ENCODE results near the gene FRMD5. TPM values are rescaled to one million over a fixed set of nuclear protein-coding genes. Genes with fewer than 3 reads are reported as not detected.

FRMD5 gene
- total RNA-seq, 1 experiment from 2014 or later: 3.9 TPM

- Histone ChIP-seq H2BK15ac (ENCODE audit: low read depth, low read length) (no peak overlapping the region), H4K8ac (replicated peaks; ENCODE audit: insufficient read length, low read depth, low read length) (no peak overlapping the region), H2BK120ac (ENCODE audit: low read depth, low read length, poor library complexity, severe bottlenecking) (no peak overlapping the region), H4K91ac (ENCODE audit: insufficient read length, low read depth, low read length) (no peak overlapping the region), H3T11ph (ENCODE audit: low read length) (no peak overlapping the region), H3K4me1 (ENCODE audit: insufficient read depth, low read length) (no peaks in the 10 kb centered on the region; the same call in 1 of the 2 replicates), H2BK5ac (ENCODE audit: insufficient read length, low read length) (no peak overlapping the region), H2BK20ac (ENCODE audit: low read depth, low read length, poor library complexity, severe bottlenecking) (no peak overlapping the region), H2AFZ (ENCODE audit: low read length) (no peak overlapping the region), H3K27ac (ENCODE audit: insufficient read length, low read depth, low read length) (no peak overlapping the region), H3K27me3 (ENCODE audit: insufficient read depth, low read length) (no peaks in the 10 kb centered on the region), H3K79me2 (ENCODE audit: insufficient read depth, low read length) (peaks cover 4% of the 10 kb centered on the region; the same call in 1 of the 2 replicates), H3K9ac (ENCODE audit: extremely low read depth, insufficient read length, low read length) (no peak overlapping the region), H3K4me2 (ENCODE audit: insufficient read depth, insufficient read length, low read length) (no peak overlapping the region), H3K14ac (ENCODE audit: insufficient read depth, low read length) (no peak overlapping the region), H3K23ac (ENCODE audit: insufficient read length, low read depth, low read length) (no peak overlapping the region), H4K20me1 (ENCODE audit: control insufficient read depth, insufficient read depth, insufficient read length) (no peaks in the 10 kb centered on the region), H3K9me3 (ENCODE audit: control insufficient read depth, low read depth, low read length) (no peaks in the 10 kb centered on the region), H2AK5ac (ENCODE audit: insufficient read length, low read length) (no peak overlapping the region), H4K5ac (ENCODE audit: insufficient read length, low read depth, low read length) (no peak overlapping the region), H3K79me1 (ENCODE audit: insufficient read depth, low read depth, low read length, poor library complexity, severe bottlenecking) (peaks cover 12% of the 10 kb centered on the region), H3K18ac (ENCODE audit: insufficient read length, low read depth, low read length) (no peak overlapping the region), H3K4ac (ENCODE audit: low read depth, low read length) (no peak overlapping the region), H3K56ac (ENCODE audit: insufficient read length, low read depth, low read length) (no peak overlapping the region), H3K23me2 (ENCODE audit: insufficient read length, low read depth, low read length, poor library complexity, severe bottlenecking) (peaks cover 3% of the 10 kb centered on the region), H2BK12ac (ENCODE audit: insufficient read length, low read depth, low read length) (no peak overlapping the region)
- WGBS (ENCODE audit: extremely low coverage, insufficient read length, low lambda C conversion rate): no CpG with 5 or more reads among the region's 3 CpGs
- peaks cover 12% of the 10 kb centered on the region for H3K27me3 Mint-ChIP-seq (ENCODE audit: low read depth)
- no peak overlapping the region for H3K4me3 Mint-ChIP-seq
- DNase-seq: no peak
- peak overlapping the region in 1 of 3 experiments; percentile 5; a peak in 1 of 7 replicates for H3K27ac Mint-ChIP-seq
- 0 out of 4 replicates have a peak, but pooled peaks cover 0 to 6% of the 10 kb centered on the region in 2 experiments for H3K4me1 Mint-ChIP-seq
- H3K9me3 Mint-ChIP-seq: peaks cover 11 to 19% of the 10 kb centered on the region in 2 experiments
- TF ChIP-seq CTCF (conservative IDR thresholded peaks at IDR 0.05): no peak
- peaks cover 18 to 41% (median 36%) of the 10 kb centered on the region in 3 experiments for H3K36me3 Mint-ChIP-seq (ENCODE audit: insufficient read depth in 1 of 3, low read depth in 3 of 3)
Observed at GRCh38 chr15:43821505-43821904, 373.6 kb downstream of the FRMD5 start.

Other genes with a start within 250 kb of the FRMD5 start
- 34.5 and 37.5 TPM in 2 replicates for gene GOLM2, start 93.4 kb upstream of the FRMD5 start, total RNA-seq (2021)
- 78.8 and 80.2 TPM in 2 replicates for gene CTDSPL2, start 232.4 kb upstream of the FRMD5 start, total RNA-seq (2021)